Activated naive CD4-positive, alpha-beta T cell treated with Interleukin-2 at 50 U/mL for 16 hours (primary cell): ENCODE data around the gene SND1.
"Not testable (repeated sequence)": the region's sequence is repeated elsewhere in the genome, so short reads cannot be mapped to it uniquely, and the experiment has no call there.

ENCODE experiments used
- DNase-seq: peaks from one replicate; pipeline ENCODE4 v3.0.0-alpha.2; 2020

SND1 gene

DNA sequence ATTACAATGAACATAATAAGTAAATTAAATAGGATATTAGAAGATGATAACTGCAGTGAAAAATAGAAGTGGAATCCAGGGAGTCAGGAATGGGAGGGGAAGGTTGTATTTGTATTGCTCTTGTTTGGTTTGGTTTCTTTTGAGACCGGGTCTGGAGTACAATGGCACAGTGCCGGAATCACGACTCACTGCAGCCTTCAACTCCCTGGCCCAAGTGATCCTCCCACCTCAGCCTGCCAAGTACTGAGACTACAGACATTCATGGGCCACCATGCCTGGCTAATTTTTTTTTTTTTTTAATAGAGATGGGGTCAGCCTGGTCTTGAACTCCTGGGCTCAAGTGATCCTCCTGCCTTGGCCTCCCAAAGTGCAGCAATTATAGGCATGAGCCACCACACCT, 439.1 kb downstream of the SND1 start:
- no peak for DNase-seq

DNA sequence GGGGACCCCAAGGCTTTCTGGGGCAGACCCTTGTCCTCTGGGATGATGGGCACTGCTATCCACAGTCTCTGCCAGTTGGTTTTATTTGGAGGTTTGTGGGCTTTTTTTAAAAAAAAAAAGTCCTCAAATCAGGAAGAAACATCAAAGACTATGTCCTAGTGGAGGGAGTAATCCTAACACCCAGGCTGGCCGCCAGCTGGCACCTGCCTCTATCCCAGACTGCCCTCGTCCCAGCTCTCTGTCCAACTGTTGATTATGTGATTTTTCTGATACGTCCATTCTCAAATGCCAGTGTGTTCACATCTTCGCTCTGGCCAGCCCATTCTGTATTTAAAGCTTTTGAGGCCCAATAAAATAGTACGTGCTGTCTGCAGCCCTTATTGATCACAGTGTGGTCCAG, 440.2 kb downstream of the SND1 start:
- DNase-seq, result no peak

DNA sequence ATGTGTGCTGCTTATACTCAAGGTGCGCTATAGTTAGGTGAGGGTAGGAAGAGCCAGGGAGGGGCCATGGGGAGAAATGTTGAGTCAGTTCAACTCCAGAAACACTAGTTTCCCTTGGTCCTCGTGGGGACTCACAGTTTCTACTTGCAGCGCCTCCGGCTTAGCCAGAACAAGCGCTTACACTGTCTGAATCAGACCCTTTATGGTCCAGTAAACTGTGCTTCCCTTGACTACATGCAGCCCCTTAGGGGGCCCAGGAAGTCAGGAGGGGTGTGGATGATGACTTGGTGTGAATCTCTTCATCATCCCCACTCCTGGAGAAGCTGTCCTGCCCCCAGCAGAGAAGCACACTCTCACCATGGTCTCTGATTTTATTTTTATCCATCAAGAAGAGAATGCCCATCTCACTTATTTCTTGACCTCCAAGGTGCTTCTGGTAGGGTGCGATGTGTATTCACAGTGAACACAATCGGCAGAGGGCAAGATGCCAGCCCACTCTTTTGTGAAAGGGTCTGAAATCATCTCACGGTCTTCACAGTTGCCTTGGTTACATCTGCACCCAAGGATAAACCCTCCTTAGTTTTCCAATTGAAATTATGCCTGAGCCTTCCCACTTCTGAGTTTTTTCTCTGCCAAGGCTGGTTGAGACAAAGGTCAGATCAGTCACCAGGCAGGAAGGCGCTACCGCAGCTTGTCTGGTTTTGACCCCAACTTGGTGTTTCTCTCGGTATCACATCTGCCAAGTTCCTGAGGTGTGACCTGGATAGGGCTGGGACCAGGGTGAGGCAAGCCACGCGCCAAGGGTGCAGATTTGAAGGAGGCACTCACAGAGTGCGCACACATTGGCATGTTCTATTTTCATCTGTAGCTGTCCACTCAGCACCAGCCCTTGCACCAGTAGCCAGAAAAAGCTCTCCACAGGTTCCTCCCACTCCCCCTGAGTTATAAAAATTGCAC, 441.9 kb downstream of the SND1 start:
- no peak for DNase-seq

DNA sequence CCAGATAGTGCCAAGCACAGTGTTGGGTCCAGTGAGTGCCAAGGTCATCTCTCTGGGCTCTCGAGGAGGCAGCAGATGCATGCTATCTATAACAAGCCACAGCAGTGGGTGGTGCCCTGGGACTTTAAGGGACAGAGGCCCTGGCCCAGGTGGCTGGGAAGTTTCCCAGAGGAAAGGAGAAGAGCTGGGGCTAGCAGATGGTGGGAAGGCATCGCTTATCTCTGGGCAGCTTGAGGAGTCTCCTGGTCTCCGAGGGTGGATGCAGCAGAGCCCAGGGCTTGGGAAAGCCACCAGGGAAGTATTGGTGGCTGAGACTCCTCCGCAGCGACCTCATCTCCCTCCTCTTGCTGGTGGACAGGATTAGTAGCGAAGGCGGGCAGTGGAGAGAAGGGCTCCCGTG, 442.7 kb downstream of the SND1 start:
- no peak for DNase-seq

DNA sequence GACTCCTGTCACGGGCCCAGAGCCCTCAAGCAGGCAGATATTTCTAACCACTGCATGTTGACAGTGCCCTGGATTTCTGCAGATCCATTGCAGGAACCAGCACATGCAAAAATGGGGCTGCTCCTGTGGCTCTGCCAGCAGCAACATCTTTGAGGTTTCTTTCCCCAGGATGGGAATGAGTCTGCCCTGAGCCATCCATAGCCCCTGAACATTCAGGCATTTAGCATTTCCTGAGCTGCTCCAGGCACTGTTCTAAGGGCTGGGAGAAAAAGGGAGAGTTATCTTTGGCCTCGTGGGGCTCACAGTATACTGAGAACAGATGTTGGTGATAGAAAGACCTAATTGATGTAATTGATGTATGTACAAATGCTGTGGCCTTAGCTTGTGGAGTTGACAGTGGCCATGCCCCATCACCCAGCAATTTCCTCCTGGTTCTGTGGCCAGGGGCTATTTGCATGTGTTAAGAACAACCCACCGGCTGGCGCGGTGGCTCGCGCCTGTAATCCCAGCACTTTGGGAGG, 445.3 kb downstream of the SND1 start:
- DNase-seq, result no peak

DNA sequence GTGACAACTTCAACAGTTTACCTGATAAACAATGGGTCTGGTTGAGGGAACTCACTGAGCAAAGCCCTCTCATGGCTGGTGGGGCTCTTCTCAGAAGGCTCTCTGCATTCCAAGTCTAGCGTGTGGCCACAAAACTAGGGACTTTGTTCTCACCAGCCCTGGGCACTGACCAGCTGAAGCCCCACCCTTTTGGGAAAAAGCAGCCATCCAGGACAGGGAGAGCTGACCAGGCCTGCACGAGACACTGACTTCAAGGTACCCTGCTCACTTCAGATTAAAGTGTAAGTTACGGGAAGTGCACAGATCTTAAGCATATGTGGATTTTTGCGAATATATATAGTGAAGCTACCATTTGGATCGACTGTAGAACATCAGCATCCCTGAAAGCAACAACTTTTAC, 446.6 kb downstream of the SND1 start:
- no peak for DNase-seq

DNA sequence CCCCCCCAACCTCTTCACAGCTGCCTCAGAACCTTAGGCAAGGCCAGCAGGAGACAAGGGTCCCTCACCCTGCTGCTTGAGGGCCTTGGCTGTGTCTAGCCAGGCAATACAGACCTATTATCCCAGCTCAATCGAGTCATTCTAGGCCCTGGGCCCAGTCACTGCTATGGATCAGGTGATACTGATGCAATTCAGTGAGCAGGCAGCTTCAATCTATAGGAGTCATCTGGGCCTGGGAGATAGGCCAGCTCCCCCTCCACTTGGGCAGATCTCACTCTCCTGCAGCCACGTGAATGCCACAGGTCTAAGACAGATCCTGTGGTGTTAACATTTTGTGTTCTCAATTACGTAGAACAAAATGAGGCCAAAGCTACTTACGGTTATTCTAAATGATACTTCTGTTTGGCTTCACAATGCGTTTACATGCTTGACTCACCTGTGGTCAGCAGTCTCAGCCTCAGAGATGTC, 447.2 kb downstream of the SND1 start:
- DNase-seq, result no peak

DNA sequence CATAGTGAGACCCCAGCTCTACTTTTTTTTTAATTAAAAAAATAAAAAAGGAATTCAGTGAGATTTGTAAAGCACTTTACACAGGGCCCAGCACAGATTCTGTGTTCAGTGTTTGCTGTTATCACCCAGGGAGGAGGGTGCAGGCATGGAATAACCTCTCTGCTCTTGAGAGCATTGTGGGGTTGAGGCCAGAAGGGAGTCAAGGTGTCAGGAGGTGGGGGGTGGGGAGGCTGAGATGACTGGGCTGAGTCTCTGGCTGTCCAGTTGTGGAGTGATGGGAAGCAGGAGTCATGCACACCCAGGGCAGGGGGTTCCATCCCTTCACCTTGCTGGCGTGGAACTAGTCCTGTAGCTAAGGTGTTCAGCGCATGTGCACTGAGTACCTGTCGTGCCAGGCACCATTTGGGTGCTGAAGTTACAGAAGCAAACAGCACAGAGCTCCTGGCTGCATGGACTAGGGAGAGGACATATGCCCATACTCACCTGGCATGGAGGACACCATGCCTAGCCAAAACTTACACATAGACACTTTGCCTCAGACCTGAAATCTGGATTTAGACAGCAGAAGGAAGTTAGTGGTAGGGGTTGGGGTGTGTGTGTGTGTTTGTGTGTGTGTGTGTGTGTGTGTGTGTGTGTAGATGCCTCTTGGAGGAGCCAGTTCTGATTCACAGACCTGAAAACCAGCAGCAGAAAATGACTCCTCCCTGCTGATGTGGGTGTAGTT, 448.4 kb downstream of the SND1 start:
- no peak for DNase-seq

DNA sequence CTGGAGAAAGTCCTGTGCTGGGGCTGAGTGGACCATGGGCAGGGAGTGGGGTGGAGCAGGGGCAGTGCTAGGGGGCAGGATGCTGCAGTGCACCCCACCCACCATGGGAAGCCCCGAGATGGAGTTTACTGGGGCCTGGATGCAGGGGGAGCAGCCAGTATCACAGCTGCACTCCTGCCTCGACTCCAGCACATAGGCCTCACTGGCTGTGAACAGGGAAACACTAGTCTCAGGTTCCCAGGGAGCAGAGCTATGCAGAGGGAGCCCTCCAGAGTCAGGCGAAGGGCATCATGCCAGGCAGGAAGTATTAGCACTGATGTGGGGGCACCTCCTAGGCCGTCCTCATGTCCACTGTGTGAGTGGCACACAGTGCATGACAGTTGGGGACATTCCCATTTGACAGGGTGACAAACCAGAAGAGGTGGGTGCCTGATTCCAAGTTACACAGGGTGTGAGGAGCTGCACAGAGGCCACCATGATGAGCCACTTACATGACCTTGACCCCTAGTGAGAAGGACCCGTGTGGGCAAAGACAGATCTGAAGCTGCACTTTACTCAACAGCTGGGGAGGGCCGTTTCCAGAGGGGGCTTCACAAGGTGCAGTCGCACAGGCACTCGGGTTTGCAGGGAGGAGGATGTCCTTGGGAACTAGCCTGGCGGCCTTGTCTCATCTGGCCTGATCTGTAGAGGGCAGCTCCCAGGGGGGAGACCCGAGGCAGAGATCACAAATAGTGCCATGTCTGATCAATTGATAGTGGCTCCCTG, 449.1 kb downstream of the SND1 start:
- DNase-seq, result no peak

DNA sequence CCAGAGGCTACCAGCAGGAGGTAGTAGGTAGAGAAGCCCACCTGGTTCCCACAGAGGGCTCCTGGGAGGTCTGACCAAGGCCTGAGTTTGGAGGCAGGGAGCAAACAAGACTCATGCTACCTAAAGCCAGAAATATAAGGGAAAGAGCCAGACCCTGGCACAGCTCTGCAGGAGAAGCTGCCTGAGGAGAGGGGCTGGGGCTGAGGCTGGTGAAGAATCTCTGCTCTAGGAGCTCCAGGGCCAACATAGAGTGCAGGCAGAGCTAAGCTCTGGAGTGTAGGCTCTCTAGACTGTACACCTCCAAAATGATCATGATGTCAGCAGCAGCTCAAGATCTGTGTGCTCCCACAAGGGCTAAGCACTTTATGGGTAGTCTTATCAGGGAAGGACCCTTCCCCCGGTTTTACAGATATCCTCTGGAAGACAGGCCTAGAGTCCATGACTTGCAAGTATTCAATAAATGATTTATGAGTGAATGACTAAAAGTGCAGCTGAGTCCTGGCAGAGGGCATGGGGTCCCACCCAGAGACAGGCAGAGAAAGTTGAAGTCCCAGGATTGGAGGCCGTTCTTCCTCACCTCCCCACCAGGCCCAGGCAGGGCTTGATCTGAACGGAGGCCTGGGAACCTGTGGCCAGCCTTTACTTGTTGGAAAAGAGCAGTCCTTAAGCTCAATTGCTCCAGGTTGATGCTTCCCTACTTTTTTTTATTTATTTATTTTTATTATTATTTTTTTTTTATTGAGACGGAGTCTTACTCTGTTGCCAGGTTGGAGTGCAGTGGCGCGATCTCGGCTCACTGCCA, 450.7 kb downstream of the SND1 start:
- no peak for DNase-seq

DNA sequence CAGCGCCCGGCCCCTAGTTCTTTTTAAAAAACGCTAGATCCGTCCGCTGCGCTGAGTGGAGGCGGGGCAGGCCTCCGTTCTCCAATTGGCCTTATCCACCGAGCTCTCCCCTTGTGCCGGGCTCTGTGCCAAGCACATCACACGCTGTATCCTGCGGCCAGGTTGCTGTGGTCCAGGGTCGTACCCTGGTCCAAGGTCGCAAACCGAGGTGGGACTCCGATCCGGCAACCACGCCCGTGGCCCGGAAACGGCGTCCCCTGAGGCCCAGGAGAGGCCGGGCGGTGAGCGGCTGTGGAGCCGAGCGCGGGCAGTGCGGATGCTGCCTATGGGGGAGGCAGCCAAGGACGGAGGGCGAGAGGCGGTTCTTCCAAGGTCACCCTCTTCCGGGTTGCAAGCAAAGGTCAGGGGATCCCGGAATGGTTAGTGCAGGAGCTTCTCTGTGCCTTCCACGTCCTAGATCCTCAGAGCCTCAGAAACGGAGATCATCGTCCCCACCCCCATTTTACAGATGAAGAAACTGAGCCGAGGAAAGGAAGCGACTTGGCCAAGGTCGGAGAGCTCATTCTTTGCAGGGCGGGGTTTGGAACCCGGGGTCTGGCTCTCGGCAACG, 451.6 kb downstream of the SND1 start:
- peak; percentile 24 for DNase-seq

DNA sequence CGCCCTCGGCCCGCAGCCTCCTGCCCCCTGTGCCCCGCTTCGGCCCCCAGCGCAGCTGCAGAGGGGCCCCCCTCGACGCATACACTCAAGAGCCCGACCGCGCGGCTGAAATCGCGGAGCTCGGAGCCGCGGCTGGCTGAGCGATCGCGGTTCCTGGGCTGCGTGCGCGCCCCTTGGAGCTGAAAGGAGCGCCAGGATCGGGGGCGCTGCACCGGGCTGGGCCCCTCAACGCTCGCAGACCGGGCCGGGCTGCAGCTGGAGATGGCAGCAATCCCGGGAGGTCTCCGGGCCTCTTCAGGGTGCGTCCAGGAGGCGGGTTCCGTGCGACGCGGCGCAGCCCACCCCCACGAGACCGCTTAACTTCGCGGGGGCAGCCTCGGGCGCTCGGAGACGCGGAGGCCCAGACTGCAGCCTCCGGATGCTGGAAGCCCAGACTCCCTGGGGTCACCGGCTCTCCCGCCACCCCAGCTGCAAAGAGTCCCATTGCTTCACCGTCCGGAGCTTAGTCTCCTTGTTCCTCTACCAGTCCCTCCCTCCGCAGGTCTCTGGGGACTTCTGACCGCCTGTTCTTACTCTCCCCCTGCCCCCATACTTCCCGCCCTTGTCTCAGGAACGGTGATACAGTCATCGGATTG, 452.2 kb downstream of the SND1 start:
- DNase-seq, result no peak

DNA sequence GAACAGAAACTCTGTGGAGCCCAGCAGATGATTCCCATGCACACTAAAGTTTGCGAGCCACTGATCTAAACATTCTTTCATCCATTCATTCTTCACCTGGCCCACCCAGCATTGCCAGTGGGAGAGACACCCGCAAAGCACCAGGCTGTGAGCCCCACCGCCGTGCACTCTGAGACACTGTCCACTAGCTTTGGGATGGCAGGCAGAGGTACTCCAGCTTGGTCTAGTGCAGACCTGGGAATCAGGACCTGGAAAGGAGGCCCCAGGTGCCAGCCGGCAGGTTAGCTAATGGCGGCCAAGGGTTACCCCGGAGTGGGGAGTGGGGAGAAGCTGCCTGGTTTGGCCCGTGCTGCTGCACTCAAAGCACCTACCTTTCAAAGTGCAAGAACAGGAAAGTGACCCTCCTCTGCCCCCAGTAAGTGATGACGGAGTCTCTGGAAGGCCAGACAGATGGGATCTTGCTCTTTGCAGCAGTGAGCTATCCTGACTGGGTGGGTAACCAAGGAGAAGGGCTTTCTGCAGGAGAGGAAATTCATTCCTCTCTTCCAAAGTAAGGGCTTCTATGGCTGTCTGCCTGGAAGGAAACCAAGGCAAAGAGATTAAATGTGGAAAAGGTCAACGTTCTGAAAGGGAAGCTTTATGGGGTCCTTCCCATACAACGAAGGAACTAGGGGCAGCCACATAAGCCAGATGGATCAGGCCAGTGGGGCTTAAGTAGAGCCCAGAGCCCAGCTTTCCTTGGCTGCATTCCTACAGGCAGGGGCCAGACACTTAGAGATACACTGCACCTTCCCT, 453.4 kb downstream of the SND1 start:
- DNase-seq, result no peak

DNA sequence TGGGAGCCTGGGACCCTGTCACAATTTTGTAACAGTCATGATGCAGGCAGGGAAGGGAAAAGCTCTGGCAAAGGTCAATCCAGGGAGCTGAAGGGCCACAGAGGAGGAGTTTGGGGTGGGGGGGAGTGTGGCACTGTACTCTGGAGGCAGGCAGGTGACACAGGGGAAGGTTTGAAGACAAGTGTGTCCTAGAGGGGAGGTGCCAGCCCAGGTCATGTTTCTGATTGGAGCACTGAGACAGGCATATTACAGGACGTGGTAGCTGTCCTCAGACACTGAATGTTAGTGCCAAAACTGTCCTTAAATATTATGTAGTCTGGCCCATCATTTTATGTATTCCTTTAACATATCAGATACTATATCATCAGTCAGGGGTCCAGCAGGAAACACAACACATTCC, 454.8 kb downstream of the SND1 start:
- DNase-seq, result no peak

DNA sequence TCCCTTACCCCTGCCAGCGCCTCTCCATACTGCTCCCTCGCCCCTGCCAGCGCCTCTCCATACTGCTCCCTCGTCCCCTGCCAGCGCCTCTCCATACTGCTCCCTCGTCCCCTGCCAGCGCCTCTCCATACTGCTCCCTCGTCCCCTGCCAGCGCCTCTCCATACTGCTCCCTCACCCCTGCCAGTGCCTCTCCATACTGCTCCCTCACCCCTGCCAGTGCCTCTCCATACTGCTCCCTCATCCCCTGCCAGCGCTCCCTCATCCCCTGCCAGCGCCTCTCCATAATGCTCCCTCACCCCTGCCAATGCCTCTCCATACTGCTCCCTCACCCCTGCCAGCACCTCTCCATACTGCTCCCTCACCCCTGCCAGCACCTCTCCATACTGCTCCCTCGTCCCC, 455.5 kb downstream of the SND1 start:
- DNase-seq, result not testable (repeated sequence)

DNA sequence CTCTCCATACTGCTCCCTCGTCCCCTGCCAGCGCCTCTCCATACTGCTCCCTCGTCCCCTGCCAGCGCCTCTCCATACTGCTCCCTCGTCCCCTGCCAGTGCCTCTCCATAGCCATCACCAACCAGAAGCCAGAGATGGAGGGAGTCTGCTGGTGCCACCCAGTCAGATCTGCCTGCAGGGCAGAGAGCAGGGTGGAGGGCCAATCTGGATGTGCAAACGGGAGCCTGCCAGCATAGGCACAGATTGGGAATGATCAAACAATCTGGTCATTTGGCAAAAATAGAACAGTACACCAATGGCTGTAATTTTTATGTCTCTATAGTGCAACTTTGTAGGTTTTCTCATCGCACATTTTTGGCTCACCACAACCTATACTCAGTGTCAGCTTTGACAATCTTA, 456.1 kb downstream of the SND1 start:
- no peak for DNase-seq

DNA sequence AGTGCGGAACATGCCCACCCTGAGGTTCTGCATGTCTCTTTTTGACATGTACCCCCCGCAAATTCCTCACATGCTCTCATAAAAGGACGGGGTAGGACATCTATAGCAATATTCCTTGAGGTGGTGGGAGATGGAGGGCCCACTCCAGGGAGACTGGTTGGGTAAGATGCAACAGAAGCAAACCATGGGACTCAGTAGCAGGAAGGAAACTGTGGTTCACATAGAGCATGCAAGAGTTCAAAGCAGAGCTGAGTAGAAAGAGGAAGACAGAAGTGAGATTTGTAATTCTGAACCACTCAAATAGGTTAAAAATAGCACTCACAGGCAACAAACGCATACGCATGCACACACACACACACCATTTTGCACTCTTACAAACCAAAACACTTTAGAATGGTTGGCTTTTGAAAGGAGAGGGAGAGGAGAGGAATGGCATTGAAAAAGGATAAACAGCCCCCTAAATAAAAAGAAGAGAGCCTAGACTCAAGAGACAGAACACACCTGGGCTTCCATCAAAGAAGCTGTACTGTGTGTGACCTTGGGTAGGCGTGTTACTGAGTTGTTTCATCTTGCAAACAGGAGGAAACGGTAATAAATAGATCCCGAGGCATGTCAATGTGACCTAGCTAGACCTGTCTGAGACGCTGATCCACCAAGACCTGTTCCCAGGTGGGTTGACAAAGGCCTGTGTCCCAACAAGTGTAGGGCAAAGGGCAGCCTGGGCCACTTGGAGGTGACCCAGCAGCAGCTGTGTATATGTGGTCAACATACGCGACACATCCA, 456.8 kb downstream of the SND1 start:
- DNase-seq, result no peak

DNA sequence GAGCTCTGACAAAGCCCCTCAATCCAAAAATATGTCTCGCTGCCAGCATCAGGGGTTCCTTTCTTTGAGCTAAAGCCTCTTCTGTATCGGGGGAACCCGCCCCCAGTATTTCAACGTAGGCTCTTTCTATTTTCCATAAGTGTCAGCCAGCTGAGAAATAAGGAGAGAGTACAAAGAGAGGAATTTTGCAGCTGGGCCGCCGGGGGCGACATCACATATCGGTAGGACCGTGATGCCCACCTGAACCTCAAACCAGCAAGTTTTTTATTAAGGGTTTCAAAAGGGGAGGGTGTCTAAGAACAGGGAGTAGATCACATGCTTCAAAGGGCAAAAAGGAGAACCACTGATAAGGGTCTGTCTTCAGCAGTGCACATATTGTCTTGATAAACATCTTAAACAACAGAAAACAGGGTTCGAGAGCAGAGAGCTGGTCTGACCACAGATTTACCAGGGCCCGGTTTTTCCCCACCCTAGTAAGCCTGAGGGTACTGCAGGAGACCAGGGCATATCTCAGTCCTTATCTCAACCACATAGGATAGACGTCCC, 457.5 kb downstream of the SND1 start:
- not testable (repeated sequence) for DNase-seq
